AG09309 (cell line): ENCODE results near the gene CGN.
A peak's percentile ranks its signal among the peaks of the same experiment; 100 is the strongest.

Source experiments
- DNase-seq: peaks from one replicate; pipeline ENCODE4 v3.0.0-alpha.2; 2010; ENCODE audit warnings: low read depth
- H3K4me3 ChIP-seq: 2 replicates; pipeline ENCODE4 v1.5.1; 2011; ENCODE audit warnings: mild to moderate bottlenecking, low read depth, low read length, moderate library complexity; ENCODE audit not compliant: control insufficient read depth
- CTCF ChIP-seq: IDR thresholded peaks from 2 replicates; pipeline ENCODE4 v1.5.1; 2011; ENCODE audit warnings: mild to moderate bottlenecking, low read depth, low read length, inconsistent platforms; ENCODE audit not compliant: insufficient read depth, control insufficient read depth; ENCODE audit errors: missing control alignments

CGN gene

GRCh38 chr1:151535326-151536271, 24.4 kb downstream of the CGN start:
- no peak overlapping the region for H3K4me3 ChIP-seq
- TF ChIP-seq CTCF: no peak
- DNase-seq: no peak

GRCh38 chr1:151536499-151536898, 25.3 kb downstream of the CGN start:
- DNase-seq: no peak
- no peak for TF ChIP-seq CTCF
- H3K4me3 ChIP-seq: no peak overlapping the region

GRCh38 chr1:151537112-151537511, 25.9 kb downstream of the CGN start:
- no peak overlapping the region for H3K4me3 ChIP-seq
- TF ChIP-seq CTCF: no peak
- DNase-seq: peak; percentile 90

GRCh38 chr1:151539321-151540020, 28.3 kb downstream of the CGN start:
- H3K4me3 ChIP-seq: peak overlapping the region; percentile 76; the same call in 1 of the 2 replicates
- no peak for TF ChIP-seq CTCF
- DNase-seq: no peak

GRCh38 chr1:151540021-151540981, 29.1 kb downstream of the CGN start, which contains the start of gene TUFT1:
TUFT1 (plus strand) TSS chr1:151540309; CDS start chr1:151540367, 58 bp downstream.
- H3K4me3 ChIP-seq: peak within 1 kb of the TSS; percentile 76
- no peak for DNase-seq
- no peak for TF ChIP-seq CTCF

GRCh38 chr1:151540982-151541377, 29.8 kb downstream of the CGN start:
- peak overlapping the region; percentile 76 for H3K4me3 ChIP-seq
- TF ChIP-seq CTCF: no peak
- DNase-seq: no peak
